MG63 (cell line): ENCODE results near the gene ANKS1B. TPM values are rescaled to one million over a fixed set of nuclear protein-coding genes. Genes with fewer than 3 reads are reported as not detected.
"Not testable (repeated sequence)": the region's sequence is repeated elsewhere in the genome, so short reads cannot be mapped to it uniquely, and the experiment has no call there.

ENCODE experiments used
- DNase-seq: peaks from one replicate; pipeline ENCODE4 v3.0.0-alpha.2; 2020
- H3K27me3 ChIP-seq: fragments of 250-450 bp; sonication (Bioruptor Pico); 2 replicates; pipeline ENCODE4 v1.5.1; 2020; ENCODE audit warnings: mild to moderate bottlenecking, moderate library complexity
- H3K36me3 ChIP-seq: fragments of 250-450 bp; sonication (Bioruptor Pico); 2 replicates; pipeline ENCODE4 v1.5.1; 2020; ENCODE audit warnings: mild to moderate bottlenecking, moderate library complexity
- H3K4me3 ChIP-seq: fragments of 250-450 bp; sonication (Bioruptor Pico); 2 replicates; pipeline ENCODE4 v1.5.1; 2020; ENCODE audit warnings: mild to moderate bottlenecking, moderate library complexity
- H3K9me3 ChIP-seq: fragments of 250-450 bp; sonication (Bioruptor Pico); 2 replicates; pipeline ENCODE4 v1.5.1; 2020; ENCODE audit warnings: mild to moderate bottlenecking, moderate library complexity
- total RNA-seq: library from RNA; depleted of rRNA; stranded (reverse); fragments of >200 nt; shearing (Covaris generic); gene quantifications from 2 replicates; pipeline ENCODE4 v1.2.3, GENCODE V29; 2014; ENCODE audit warnings: low replicate concordance

ANKS1B gene
- total RNA-seq, 1 experiment from 2014 or later = 0.10 TPM

DNA sequence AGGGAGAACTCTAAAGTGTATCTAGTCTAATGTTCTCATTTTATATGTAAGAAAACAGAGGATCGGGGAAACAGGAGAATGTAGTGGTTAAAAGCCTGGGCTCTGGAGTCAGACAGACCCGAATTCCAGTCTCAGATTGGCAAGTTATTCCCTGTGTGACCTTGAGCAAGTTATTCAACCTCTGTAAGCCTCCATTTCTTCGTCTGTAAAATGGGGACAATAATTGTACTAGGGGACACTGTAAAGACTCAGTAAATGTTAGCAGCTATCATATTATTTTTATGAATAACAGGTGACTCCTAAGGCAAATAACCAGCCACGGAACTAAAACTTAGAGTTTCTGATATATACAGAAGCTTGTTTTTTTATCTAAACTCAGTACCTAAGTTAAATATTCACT lies 1187.5 kb downstream of the ANKS1B start:
- H3K27me3 ChIP-seq = peaks cover 19% of the 10 kb centered on the region
- no peaks in the 10 kb centered on the region for H3K9me3 ChIP-seq
- H3K4me3 ChIP-seq = no peak overlapping the region
- no peak for DNase-seq
- no peaks in the 10 kb centered on the region for H3K36me3 ChIP-seq

- peaks cover 16% of the 10 kb centered on the region for H3K27me3 ChIP-seq
- no peaks in the 10 kb centered on the region for H3K9me3 ChIP-seq
Observed at GRCh38 chr12:98796745-98797144, 1188.0 kb downstream of the ANKS1B start.

DNA sequence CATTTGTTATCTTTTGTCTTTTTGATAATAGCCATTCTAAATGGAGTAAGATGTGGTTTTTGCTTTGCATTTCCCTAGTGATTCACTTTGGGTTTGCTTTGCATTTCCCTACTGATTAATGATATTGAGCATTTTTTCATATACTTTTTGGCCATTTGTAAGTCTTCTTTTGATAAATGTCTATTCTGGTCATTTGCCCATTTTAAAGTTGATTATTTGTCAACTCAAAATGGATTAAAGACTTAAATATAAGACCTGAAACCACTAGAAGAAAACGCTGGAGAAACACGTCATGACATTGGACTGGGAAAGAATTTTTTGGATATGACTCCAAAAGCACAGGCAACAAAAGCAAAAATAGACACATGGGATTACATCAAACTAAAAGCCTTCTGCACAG lies 1191.6 kb downstream of the ANKS1B start:
- DNase-seq = no peak
- no peaks in the 10 kb centered on the region for H3K9me3 ChIP-seq
- H3K36me3 ChIP-seq = no peaks in the 10 kb centered on the region
- peaks cover 11% of the 10 kb centered on the region for H3K27me3 ChIP-seq
- no peak overlapping the region for H3K4me3 ChIP-seq

More at GRCh38 chr12:98796745-98797144, 1188.0 kb downstream of the ANKS1B start:
- Histone ChIP-seq H3K4me3 (no peak overlapping the region), H3K36me3 (no peaks in the 10 kb centered on the region)
- no peak for DNase-seq

DNA sequence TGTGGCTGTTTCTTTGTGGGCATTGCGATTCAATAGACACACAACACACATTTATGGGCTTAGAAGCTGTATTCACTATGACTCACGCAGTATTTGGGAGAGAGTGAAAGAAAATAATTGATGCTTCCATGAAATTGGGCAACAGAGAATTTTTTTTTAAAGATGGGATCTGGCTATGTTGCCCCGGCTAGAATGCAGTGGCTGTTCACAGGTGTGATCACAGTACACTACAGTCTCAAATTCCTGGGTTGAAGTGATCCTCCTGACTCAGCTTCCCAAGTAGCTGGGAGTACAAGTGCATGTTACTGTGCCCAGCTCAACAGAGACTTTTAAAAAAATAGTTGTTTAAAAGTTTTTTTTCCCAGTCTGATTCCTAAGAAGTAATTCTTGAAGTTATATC lies 1193.3 kb downstream of the ANKS1B start:
- Histone ChIP-seq H3K9me3 (no peaks in the 10 kb centered on the region), H3K27me3 (peaks cover 2% of the 10 kb centered on the region), H3K4me3 (no peak overlapping the region), H3K36me3 (no peaks in the 10 kb centered on the region)
- DNase-seq = no peak

- no peak for DNase-seq
- H3K27me3 ChIP-seq = no peaks in the 10 kb centered on the region; the same call in 1 of the 2 replicates
- no peaks in the 10 kb centered on the region for H3K9me3 ChIP-seq
- H3K36me3 ChIP-seq = no peaks in the 10 kb centered on the region
- no peak overlapping the region for H3K4me3 ChIP-seq
Observed at GRCh38 chr12:98788396-98788795, 1196.3 kb downstream of the ANKS1B start.

- no peak for DNase-seq
- Histone ChIP-seq H3K36me3 (no peaks in the 10 kb centered on the region), H3K9me3 (no peaks in the 10 kb centered on the region), H3K4me3 (no peak overlapping the region), H3K27me3 (no peaks in the 10 kb centered on the region)
Observed at GRCh38 chr12:98786653-98787052, 1198.1 kb downstream of the ANKS1B start.

GRCh38 chr12:98783420-98783819 lies 1201.3 kb downstream of the ANKS1B start:
- H3K36me3 ChIP-seq = no peaks in the 10 kb centered on the region
- H3K27me3 ChIP-seq = no peaks in the 10 kb centered on the region
- H3K9me3 ChIP-seq = no peaks in the 10 kb centered on the region
- no peak for DNase-seq
- no peak overlapping the region for H3K4me3 ChIP-seq

- no peaks in the 10 kb centered on the region for H3K36me3 ChIP-seq
- no peaks in the 10 kb centered on the region for H3K9me3 ChIP-seq
- H3K27me3 ChIP-seq = no peaks in the 10 kb centered on the region
- H3K4me3 ChIP-seq = no peak overlapping the region
- no peak for DNase-seq
Observed at GRCh38 chr12:98780261-98780660, 1204.5 kb downstream of the ANKS1B start.

DNA sequence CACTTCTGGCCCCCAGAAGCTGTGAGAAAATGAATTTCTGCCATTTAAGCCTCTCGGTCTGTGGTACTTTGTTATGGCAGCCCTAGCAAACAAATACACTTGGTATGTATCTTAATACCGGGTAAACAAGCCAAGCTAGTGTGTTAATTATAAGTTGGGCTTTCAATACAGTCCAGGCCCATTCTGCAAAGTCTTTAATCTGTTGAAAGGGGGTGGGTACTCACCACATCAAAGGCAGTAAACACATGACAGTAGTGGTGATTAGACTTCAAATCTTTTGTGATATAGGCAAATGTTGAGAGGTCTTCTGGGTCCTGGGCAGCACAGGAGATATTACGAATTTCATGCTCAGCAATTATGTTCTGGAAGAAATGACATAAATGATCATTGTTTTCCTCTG lies 1211.9 kb downstream of the ANKS1B start:
- Histone ChIP-seq H3K36me3 (no peaks in the 10 kb centered on the region), H3K27me3 (no peaks in the 10 kb centered on the region), H3K4me3 (no peak overlapping the region), H3K9me3 (no peaks in the 10 kb centered on the region)
- no peak for DNase-seq

DNA sequence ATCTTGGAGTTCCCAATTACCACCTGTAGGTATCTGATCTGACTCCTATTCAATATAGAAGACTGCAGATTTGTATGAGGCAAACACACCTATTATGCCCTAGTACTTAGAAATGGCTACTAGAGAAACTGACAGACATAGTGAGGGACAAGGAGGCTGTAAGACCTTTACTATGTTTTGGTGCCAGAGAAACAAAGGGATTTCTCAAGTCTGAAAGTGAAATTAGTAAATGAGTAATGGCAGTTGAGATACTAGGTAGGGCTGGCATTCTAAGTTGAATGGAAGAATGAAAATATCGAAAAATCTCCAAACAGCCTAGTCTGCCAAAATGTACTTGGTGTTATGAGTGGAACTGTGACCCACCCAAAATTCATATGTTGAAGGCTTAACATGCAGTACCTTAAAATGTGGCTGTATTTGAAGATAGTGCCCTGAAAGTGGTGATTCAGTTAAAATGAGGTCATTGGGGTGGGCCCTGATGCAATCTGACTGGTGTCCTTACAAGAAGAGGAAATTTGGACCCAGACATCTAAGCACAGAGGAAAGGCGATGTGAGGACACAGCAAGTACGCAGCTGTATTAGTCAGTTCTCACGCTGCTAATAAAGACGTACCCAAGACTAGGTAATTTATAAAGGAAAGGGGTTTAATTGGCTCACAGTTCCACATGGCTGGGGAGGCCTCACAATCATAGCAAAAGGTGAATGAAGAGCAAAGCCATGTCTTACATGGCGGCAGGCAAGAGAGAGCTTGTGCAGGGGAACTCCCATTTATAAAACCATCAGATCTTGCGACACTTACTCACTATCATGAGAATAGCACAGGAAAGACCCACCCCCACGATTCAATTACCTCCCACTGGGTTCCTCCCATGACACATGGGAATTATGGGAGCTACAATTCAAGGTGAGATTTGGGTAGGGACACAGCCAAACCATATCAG lies 1212.7 kb downstream of the ANKS1B start:
- no peaks in the 10 kb centered on the region for H3K9me3 ChIP-seq
- H3K36me3 ChIP-seq = no peaks in the 10 kb centered on the region
- DNase-seq = no peak
- no peaks in the 10 kb centered on the region for H3K27me3 ChIP-seq
- H3K4me3 ChIP-seq = no peak overlapping the region

- Histone ChIP-seq H3K27me3 (no peaks in the 10 kb centered on the region), H3K9me3 (no peaks in the 10 kb centered on the region), H3K4me3 (no peak overlapping the region), H3K36me3 (no peaks in the 10 kb centered on the region)
- no peak for DNase-seq
Observed at GRCh38 chr12:98770230-98770629, 1214.5 kb downstream of the ANKS1B start.

GRCh38 chr12:98769068-98769467 lies 1215.7 kb downstream of the ANKS1B start:
- Histone ChIP-seq H3K27me3 (no peaks in the 10 kb centered on the region), H3K4me3 (no peak overlapping the region), H3K36me3 (no peaks in the 10 kb centered on the region), H3K9me3 (no peaks in the 10 kb centered on the region)
- DNase-seq = no peak

DNA sequence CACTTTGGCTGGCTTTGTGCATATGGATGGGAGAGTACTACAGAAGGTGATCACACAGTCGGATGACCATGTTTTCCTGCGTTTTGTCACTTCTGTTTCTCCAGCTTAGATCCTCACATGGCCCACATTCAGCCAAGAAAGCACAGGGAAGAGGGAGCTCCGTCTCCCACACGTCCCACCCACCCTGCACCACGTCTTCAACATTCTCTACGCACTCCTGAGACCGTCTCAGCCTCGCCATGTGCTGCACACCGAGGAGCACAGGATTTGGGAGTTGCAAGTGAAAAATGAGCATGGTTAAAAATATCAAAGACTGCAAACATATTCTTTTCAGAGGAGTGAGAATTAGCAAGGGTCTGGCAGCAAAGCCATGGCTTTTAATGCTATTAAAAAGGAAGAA lies 1217.5 kb downstream of the ANKS1B start:
- H3K36me3 ChIP-seq = no peaks in the 10 kb centered on the region
- DNase-seq = no peak
- H3K9me3 ChIP-seq = no peaks in the 10 kb centered on the region
- H3K27me3 ChIP-seq = no peaks in the 10 kb centered on the region; the same call in 1 of the 2 replicates
- H3K4me3 ChIP-seq = no peak overlapping the region

DNA sequence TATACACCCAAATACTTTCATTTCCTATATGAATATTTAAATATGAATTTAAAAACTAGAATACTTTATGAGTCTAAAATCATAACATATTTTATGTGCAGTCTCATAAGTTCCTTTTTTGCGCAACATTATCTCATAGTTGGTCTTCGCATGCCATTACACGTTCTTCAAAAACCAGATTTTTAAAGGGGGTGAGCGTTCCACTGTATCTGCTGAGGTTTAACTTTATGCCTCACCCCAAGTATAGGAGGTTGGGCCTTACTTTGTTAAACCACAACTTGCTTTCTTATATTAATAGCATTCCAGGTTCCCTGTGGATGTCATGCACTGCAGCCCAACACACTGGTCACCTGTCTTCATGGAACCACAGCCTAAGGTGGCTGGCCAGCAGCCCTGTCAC lies 1221.1 kb downstream of the ANKS1B start:
- no peaks in the 10 kb centered on the region for H3K36me3 ChIP-seq
- no peaks in the 10 kb centered on the region for H3K9me3 ChIP-seq

DNA sequence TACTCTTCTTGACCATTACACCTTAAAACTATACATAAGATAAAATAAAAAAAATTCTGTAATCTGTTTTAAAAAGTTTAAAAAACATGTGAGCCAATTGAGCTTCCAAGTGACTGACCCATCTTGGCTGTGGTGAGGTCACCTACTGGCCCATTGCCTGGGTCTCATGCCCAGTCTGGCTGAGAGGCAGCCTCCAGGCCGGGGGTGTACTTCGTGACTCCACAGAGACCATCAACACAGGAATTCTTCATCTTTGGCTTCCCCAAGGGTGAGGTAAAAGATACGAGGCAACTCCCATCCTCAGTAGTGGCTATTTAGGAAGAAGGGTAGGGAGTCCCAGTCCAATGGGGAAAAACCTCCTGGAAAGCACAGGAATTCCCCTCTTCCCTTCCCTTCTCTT lies 1226.4 kb downstream of the ANKS1B start:
- Histone ChIP-seq H3K27me3 (no peaks in the 10 kb centered on the region), H3K36me3 (no peaks in the 10 kb centered on the region), H3K9me3 (peaks cover 4% of the 10 kb centered on the region; the same call in 1 of the 2 replicates), H3K4me3 (no peak overlapping the region)
- peak; percentile 87 for DNase-seq

More for the DNA sequence above, 1221.1 kb downstream of the ANKS1B start:
- no peak for DNase-seq
- Histone ChIP-seq H3K4me3 (no peak overlapping the region), H3K27me3 (no peaks in the 10 kb centered on the region; the same call in 1 of the 2 replicates)

DNA sequence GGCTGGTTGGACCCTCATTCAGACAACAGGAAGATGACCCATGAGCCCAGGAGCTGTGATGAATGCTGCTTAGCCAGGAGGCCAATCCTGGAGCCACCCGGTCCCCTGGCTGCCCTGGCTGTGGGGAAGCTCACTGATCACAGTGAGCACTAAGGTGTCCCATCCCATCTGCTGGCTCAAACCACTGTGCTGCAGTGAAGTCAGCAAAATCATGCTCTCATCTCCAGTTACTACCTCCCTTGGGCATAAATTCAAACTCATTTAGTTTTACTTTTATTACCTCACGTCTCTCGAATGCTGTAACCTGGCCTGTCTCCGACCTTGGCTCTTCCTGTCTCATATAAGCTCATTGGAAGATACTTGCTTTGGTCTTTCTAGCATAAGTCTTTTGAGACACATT lies 1227.3 kb downstream of the ANKS1B start:
- H3K4me3 ChIP-seq = no peak overlapping the region
- H3K27me3 ChIP-seq = no peaks in the 10 kb centered on the region
- no peaks in the 10 kb centered on the region for H3K36me3 ChIP-seq
- DNase-seq = no peak
- peaks cover 4% of the 10 kb centered on the region; the same call in 1 of the 2 replicates for H3K9me3 ChIP-seq

GRCh38 chr12:98755855-98756254 lies 1228.9 kb downstream of the ANKS1B start:
- not testable (repeated sequence) for H3K9me3 ChIP-seq, H3K4me3 ChIP-seq, H3K27me3 ChIP-seq, H3K36me3 ChIP-seq
- DNase-seq = peak; percentile 57

DNA sequence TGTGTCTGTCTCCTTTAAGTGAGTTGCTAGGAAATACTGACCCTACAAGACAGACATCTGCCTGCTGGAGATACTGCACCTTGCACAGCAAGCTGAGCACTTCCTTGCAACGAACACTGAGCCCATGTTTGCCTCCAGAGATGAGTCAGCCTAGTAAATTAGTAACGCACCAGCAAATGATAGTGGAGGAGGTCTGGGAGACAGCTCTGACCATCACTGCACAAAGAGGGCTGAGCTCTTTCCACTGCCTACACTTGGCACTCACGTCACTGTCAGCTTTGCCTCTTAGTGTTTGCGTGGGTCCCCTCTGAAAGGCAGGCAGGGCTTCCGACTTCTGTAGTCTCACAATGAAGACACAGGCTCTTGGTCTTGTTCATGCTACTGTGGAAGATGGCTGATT lies 1230.6 kb downstream of the ANKS1B start:
- Histone ChIP-seq H3K36me3 (no peaks in the 10 kb centered on the region), H3K9me3 (peaks cover 4% of the 10 kb centered on the region; the same call in 1 of the 2 replicates), H3K27me3 (no peaks in the 10 kb centered on the region), H3K4me3 (no peak overlapping the region)
- peak; percentile 33 for DNase-seq
